H54 (cell line): Measurements from ENCODE around the gene CNNM1.

ENCODE experiments used
- DNase-seq: peaks from one replicate; pipeline ENCODE4 v3.0.0; 2011; ENCODE audit warnings: low spot score, mixed read lengths; ENCODE audit not compliant: insufficient read length
- FAIRE-seq: peaks from 3 replicates; lab custom pipeline; 2011; peaks lifted over from hg19 to GRCh38; lab: Jason Lieb, UNC
- POLR2A ChIP-seq: IDR thresholded peaks from 2 replicates; pipeline ENCODE4 v1.6.1; 2011; ENCODE audit warnings: low read depth, mild to moderate bottlenecking, low read length

CNNM1 gene

GRCh38 chr10:99370993-99371392 lies 41.8 kb downstream of the CNNM1 start:
- DNase-seq (no peak), FAIRE-seq (no peak)
- TF ChIP-seq POLR2A = no peak

GRCh38 chr10:99372546-99373271 lies 43.6 kb downstream of the CNNM1 start:
- DNase-seq (no peak), FAIRE-seq (no peak)
- no peak for TF ChIP-seq POLR2A

GRCh38 chr10:99374526-99374925 lies 45.4 kb downstream of the CNNM1 start:
- TF ChIP-seq POLR2A = no peak
- FAIRE-seq = no peak
- DNase-seq = no peak

- no peak for DNase-seq
- no peak for TF ChIP-seq POLR2A
- no peak for FAIRE-seq
Measured at GRCh38 chr10:99374972-99375371, 45.8 kb downstream of the CNNM1 start.

- no peak for TF ChIP-seq POLR2A
- no peak for FAIRE-seq
- DNase-seq = no peak
Measured at GRCh38 chr10:99375426-99375825, 46.3 kb downstream of the CNNM1 start.

- TF ChIP-seq POLR2A = no peak
- FAIRE-seq (no peak), DNase-seq (no peak)
Measured at GRCh38 chr10:99382176-99382575, 53.0 kb downstream of the CNNM1 start.

GRCh38 chr10:99387071-99387470 lies 57.9 kb downstream of the CNNM1 start:
- FAIRE-seq (no peak), DNase-seq (no peak)
- no peak for TF ChIP-seq POLR2A

GRCh38 chr10:99387541-99387940 lies 58.4 kb downstream of the CNNM1 start:
- DNase-seq (no peak), FAIRE-seq (no peak)
- TF ChIP-seq POLR2A = no peak

GRCh38 chr10:99389729-99390480 lies 60.7 kb downstream of the CNNM1 start:
- DNase-seq = no peak
- TF ChIP-seq POLR2A = no peak

GRCh38 chr10:99391346-99391745 lies 62.2 kb downstream of the CNNM1 start:
- DNase-seq = no peak
- FAIRE-seq = no peak
- no peak for TF ChIP-seq POLR2A

More at GRCh38 chr10:99389729-99390480, 60.7 kb downstream of the CNNM1 start:
- FAIRE-seq = no peak

- FAIRE-seq = no peak
- no peak for DNase-seq
- no peak for TF ChIP-seq POLR2A
Measured at GRCh38 chr10:99393036-99393435, 63.9 kb downstream of the CNNM1 start.

- no peak for FAIRE-seq
- DNase-seq = no peak
- TF ChIP-seq POLR2A = no peak
Measured at GRCh38 chr10:99393683-99394082, 64.5 kb downstream of the CNNM1 start.

GRCh38 chr10:99394256-99394655 lies 65.1 kb downstream of the CNNM1 start:
- FAIRE-seq (no peak), DNase-seq (no peak)
- no peak for TF ChIP-seq POLR2A

- FAIRE-seq (no peak), DNase-seq (no peak)
- no peak for TF ChIP-seq POLR2A
Measured at GRCh38 chr10:99394761-99395386, 65.7 kb downstream of the CNNM1 start.
